Stomach (tissue), 9 donors: ENCODE measurements around the gene MTA3. TPM values are rescaled to one million over a fixed set of nuclear protein-coding genes. Genes with fewer than 3 reads are reported as not detected.

Experiments used
- DNase-seq, 2 donors: peaks; one replicate each; pipeline versions ENCODE4 v3.0.0 to v3.0.0-alpha.2; 2013 to 2019
- H3K27ac ChIP-seq, 5 donors: fragments of 200-600 bp in 4 of 5; sonication (generic) in 4 of 5; one replicate each; pipeline ENCODE4 v1.5.1; 2013 to 2019; ENCODE audit warnings: mild to moderate bottlenecking in 1 of 5, moderate library complexity in 1 of 5
- H3K27me3 ChIP-seq, 3 donors: fragments of 200-600 bp; sonication (generic); one replicate each; pipeline ENCODE4 v1.5.1; 2017 to 2019; ENCODE audit warnings: mixed run types in 1 of 3
- H3K36me3 ChIP-seq, 4 donors: fragments of 200-600 bp; sonication (generic); 1 replicate in 3 of 4; 2 replicates in 1 of 4; pipeline ENCODE4 v1.5.1; 2016 to 2019
- H3K4me1 ChIP-seq, 4 donors: fragments of 200-600 bp; sonication (generic); one replicate each; pipeline ENCODE4 v1.5.1; 2016 to 2019
- H3K4me3 ChIP-seq, 4 donors: fragments of 200-600 bp; sonication (generic) in 3 of 4; one replicate each; pipeline ENCODE4 v1.5.1; 2016 to 2019; ENCODE audit warnings: mild to moderate bottlenecking in 1 of 4
- H3K9me3 ChIP-seq, 4 donors: fragments of 200-600 bp; sonication (generic); one replicate each; pipeline ENCODE4 v1.5.1; 2016 to 2019
- EP300 ChIP-seq: sonication (generic); formaldehyde crosslinking; IDR thresholded peaks from one replicate; pipeline ENCODE4 v1.6.1; 2017; ENCODE audit warnings: antibody characterized with exemption
- POLR2A ChIP-seq, 4 donors: fragments of 450-650 bp; IDR thresholded peaks; one replicate each; pipeline ENCODE4 v1.6.1; 2016; ENCODE audit warnings: antibody characterized with exemption in 4 of 4, control low read depth in 2 of 4, mild to moderate bottlenecking in 1 of 4, moderate library complexity in 1 of 4
- POLR2AphosphoS5 ChIP-seq, 3 donors: sonication (generic); formaldehyde crosslinking; IDR thresholded peaks; one replicate each; pipeline ENCODE4 v1.6.1; 2016; ENCODE audit warnings: antibody characterized with exemption in 3 of 3
- WGBS, 5 donors: extraction: QIAGEN DNeasy Blood & Tissue Kit in 3 of 5; methylation state at CpG; one replicate each; pipeline versions ENCODE4 v1.1.5 to v1.1.7; 2013 to 2018; 5-methylcytosine and 5-hydroxymethylcytosine counted together
- intact Hi-C: fragments of 100-400 bp; cut with DNase I; formaldehyde crosslinking; loops from one replicate; pipeline ENCODE4 v1.15.1; 2023; ENCODE audit warnings: low total_unique reads
- polyA plus RNA-seq, 3 donors: library from polyadenylated mRNA; stranded (reverse); fragments of 200-250 nt; gene quantifications; one replicate each; pipeline ENCODE4 v1.2.3, GENCODE V29; 2013
- total RNA-seq, 5 donors: library from RNA; depleted of rRNA; stranded (reverse); fragments of >200 nt; gene quantifications; one replicate each; pipeline versions ENCODE4 v1.1.0 to v1.2.3, GENCODE V29; 2014 to 2016
- TF ChIP-seq, protein P1 (sequence below), 7 experiments: fragments of 450-650 bp in 4 of 7; fragments of 200-600 bp in 3 of 7; sonication (generic) in 3 of 7; IDR thresholded peaks; one replicate each; pipeline ENCODE4 v1.5.1; 2016 to 2019; ENCODE audit warnings: antibody characterized with exemption in 7 of 7, control low read depth in 2 of 7, mild to moderate bottlenecking in 1 of 7
- donor health status: healthy with polysubstance abuse.
- donor health status: Bipolar disorder and iron deficiency.
- donor health status: healthy.

MTA3 gene
- total and polyA plus RNA-seq, 8 donors = 27.8 to 120 (median 49.1) TPM

GRCh38 chr2:42777883-42778805 is 209.7 kb downstream of the MTA3 start:
- Histone ChIP-seq H3K27me3 (no peaks in the 10 kb centered on the region), H3K27ac (peak overlapping the region in 1 of 5 donors; percentile 32), H3K4me3 (no peak overlapping the region), H3K4me1 (peaks cover 0 to 10% (median 0%) of the 10 kb centered on the region in 4 donors), H3K9me3 (no peaks in the 10 kb centered on the region), H3K36me3 (peaks cover 0 to 14% (median 4%) of the 10 kb centered on the region in 4 donors)
- DNase-seq = no peak
- TF ChIP-seq POLR2A (IDR thresholded peaks at IDR 0.05) (no peak), POLR2AphosphoS5 (IDR thresholded peaks at IDR 0.05) (no peak), EP300 (no peak)
- TF ChIP-seq, protein P1, sequence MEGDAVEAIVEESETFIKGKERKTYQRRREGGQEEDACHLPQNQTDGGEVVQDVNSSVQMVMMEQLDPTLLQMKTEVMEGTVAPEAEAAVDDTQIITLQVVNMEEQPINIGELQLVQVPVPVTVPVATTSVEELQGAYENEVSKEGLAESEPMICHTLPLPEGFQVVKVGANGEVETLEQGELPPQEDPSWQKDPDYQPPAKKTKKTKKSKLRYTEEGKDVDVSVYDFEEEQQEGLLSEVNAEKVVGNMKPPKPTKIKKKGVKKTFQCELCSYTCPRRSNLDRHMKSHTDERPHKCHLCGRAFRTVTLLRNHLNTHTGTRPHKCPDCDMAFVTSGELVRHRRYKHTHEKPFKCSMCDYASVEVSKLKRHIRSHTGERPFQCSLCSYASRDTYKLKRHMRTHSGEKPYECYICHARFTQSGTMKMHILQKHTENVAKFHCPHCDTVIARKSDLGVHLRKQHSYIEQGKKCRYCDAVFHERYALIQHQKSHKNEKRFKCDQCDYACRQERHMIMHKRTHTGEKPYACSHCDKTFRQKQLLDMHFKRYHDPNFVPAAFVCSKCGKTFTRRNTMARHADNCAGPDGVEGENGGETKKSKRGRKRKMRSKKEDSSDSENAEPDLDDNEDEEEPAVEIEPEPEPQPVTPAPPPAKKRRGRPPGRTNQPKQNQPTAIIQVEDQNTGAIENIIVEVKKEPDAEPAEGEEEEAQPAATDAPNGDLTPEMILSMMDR (IDR thresholded peaks at IDR 0.05) = no peak
- intact Hi-C loops = no loop called here
- 76 to 90% (median 85%) methylated on average over 3 of the region's 3 CpGs for whole genome bisulfite sequencing, 5 donors

GRCh38 chr2:42781181-42781580 is 212.7 kb downstream of the MTA3 start:
- no peaks in the 10 kb centered on the region for H3K4me1 ChIP-seq
- intact Hi-C loops = no loop called here
- H3K9me3 ChIP-seq = no peaks in the 10 kb centered on the region
- TF ChIP-seq, protein P1 (IDR thresholded peaks at IDR 0.05) = no peak
- TF ChIP-seq POLR2AphosphoS5 (IDR thresholded peaks at IDR 0.05) (no peak), EP300 (no peak), POLR2A (IDR thresholded peaks at IDR 0.05) (no peak)
- H3K4me3 ChIP-seq = no peak overlapping the region
- H3K27ac ChIP-seq = no peak overlapping the region
- no peaks in the 10 kb centered on the region for H3K27me3 ChIP-seq
- H3K36me3 ChIP-seq = peaks cover 0 to 19% (median 4%) of the 10 kb centered on the region in 4 donors
- DNase-seq = no peak
- 57 to 86% (median 80%) methylated on average over 1 of the region's 1 CpG for WGBS, 5 donors

DNA sequence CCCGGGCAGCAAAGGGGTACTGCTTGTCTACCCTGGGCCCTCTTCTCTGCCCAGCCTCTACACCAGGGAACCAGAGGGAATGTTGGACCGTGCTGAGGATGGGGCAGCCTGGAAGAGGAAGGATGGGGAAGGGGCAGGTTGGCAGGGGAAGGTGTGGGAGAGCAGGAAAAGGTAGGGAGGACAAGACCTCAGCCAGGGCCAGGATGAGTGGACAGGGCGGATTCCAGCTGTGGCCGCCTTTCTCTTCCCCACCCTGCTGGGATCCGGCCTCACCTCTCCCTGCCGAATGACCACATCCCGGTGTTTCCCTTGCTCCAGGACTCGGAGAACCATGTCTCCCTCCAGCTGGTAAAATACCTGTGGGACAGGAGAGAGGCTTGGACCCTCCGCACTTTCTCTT is 215.1 kb downstream of the MTA3 start:
- TF ChIP-seq POLR2AphosphoS5 (IDR thresholded peaks at IDR 0.05) (no peak), EP300 (no peak), POLR2A (IDR thresholded peaks at IDR 0.05) (no peak)
- TF ChIP-seq, protein P1 (IDR thresholded peaks at IDR 0.05) = no peak
- Histone ChIP-seq H3K9me3 (no peaks in the 10 kb centered on the region), H3K4me1 (peaks cover 0 to 9% (median 4%) of the 10 kb centered on the region in 4 donors), H3K36me3 (peaks cover 0 to 19% (median 4%) of the 10 kb centered on the region in 4 donors), H3K27ac (no peak overlapping the region), H3K4me3 (no peak overlapping the region), H3K27me3 (no peaks in the 10 kb centered on the region)
- whole genome bisulfite sequencing, 5 donors = 83 to 95% (median 94%) methylated on average over 8 to 9 of the region's 9 CpGs
- intact Hi-C loops = no loop called here
- peak in 1 of 2 donors; percentile 0 for DNase-seq

DNA sequence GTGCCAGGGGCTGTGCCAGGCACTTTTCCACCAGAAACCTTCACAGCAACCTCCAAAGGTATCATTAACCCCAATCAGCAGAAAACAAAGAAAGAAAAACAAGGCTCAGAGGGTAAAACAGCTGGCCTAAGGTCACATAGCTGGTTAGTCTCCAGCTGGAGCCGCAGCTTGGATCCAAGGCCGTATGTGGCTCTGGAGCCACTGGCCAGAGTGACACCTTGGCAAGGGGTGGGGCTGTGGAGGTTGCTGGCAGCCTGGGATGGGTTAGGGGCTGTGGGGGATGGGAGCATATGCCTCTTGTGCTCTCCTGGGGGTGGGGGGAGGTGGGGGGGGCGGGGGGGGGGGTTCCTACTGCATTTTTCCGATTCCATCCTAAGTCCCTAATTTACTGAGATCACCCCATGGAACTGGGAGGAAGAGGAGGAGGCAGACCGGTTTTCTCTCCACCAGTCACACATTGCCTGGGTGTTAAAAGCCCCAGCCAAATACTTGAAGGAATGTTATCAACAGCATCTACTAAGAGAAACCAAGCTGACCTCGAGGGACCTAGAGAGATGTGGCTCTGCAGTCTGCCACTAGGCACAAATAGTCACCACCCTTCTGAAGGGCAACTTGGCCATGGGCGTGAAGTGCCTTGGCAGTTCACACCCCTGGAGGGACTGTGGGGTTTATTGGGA is 215.9 kb downstream of the MTA3 start:
- Histone ChIP-seq H3K27me3 (no peaks in the 10 kb centered on the region), H3K4me1 (peaks cover 0 to 9% (median 4%) of the 10 kb centered on the region in 4 donors), H3K9me3 (no peaks in the 10 kb centered on the region), H3K36me3 (peaks cover 0 to 17% (median 4%) of the 10 kb centered on the region in 4 donors), H3K4me3 (no peak overlapping the region), H3K27ac (no peak overlapping the region)
- intact Hi-C loops = no loop called here
- TF ChIP-seq, protein P1 (IDR thresholded peaks at IDR 0.05) = no peak
- TF ChIP-seq POLR2AphosphoS5 (IDR thresholded peaks at IDR 0.05) (no peak), EP300 (no peak), POLR2A (IDR thresholded peaks at IDR 0.05) (no peak)
- peak in 1 of 2 donors; percentile 1 for DNase-seq
- WGBS, 5 donors = 57 to 79% (median 75%) methylated on average over 6 to 7 of the region's 7 CpGs
